Endodermal cell (in vitro differentiated cells): ENCODE data around the gene PET117. TPM values are rescaled to one million over a fixed set of nuclear protein-coding genes. Genes with fewer than 3 reads are reported as not detected.
"Not testable (repeated sequence)": the region's sequence is repeated elsewhere in the genome, so short reads cannot be mapped to it uniquely, and the experiment has no call there.

Source experiments
- DNase-seq: peaks from one replicate; pipeline ENCODE4 v3.0.0-alpha.2; 2017
- H3K27ac ChIP-seq: 2 replicates; pipeline ENCODE4 v1.5.1; 2013; ENCODE audit warnings: mild to moderate bottlenecking, low read depth, low read length, moderate library complexity
- H3K27me3 ChIP-seq: 2 replicates; pipeline ENCODE4 v1.6.1; 2013; ENCODE audit warnings: mild to moderate bottlenecking, low read length, moderate library complexity; ENCODE audit not compliant: insufficient read depth, control insufficient read depth, poor library complexity, severe bottlenecking
- H3K36me3 ChIP-seq: 2 replicates; pipeline ENCODE4 v1.7.0; 2013; ENCODE audit warnings: mild to moderate bottlenecking, low read length, moderate library complexity; ENCODE audit not compliant: control insufficient read depth, insufficient read depth
- H3K4me1 ChIP-seq: one replicate; pipeline ENCODE4 v1.7.0; 2013; ENCODE audit warnings: low read length; ENCODE audit not compliant: control insufficient read depth, insufficient read depth
- H3K4me3 ChIP-seq: 2 replicates; pipeline ENCODE4 v1.5.1; 2013; ENCODE audit warnings: mild to moderate bottlenecking, low read length, moderate library complexity
- H3K9ac ChIP-seq: 2 replicates; pipeline ENCODE4 v1.6.1; 2013; ENCODE audit warnings: mild to moderate bottlenecking, low read length, moderate library complexity; ENCODE audit not compliant: poor library complexity, severe bottlenecking; ENCODE audit errors: extremely low read depth
- H3K9me3 ChIP-seq: 2 replicates; pipeline ENCODE4 v1.6.1; 2013; ENCODE audit warnings: mild to moderate bottlenecking, low read length, moderate library complexity; ENCODE audit not compliant: control insufficient read depth
- H3K27ac Mint-ChIP-seq: 2 replicates; pipeline ENCODE4 v1.8.0; 2020; ENCODE audit warnings: mixed read lengths
- H3K27me3 Mint-ChIP-seq: 2 replicates; pipeline ENCODE4 v1.8.0; 2021; ENCODE audit warnings: mild to moderate bottlenecking, mixed read lengths; ENCODE audit not compliant: insufficient read depth
- H3K36me3 Mint-ChIP-seq: 2 replicates; pipeline ENCODE4 v1.8.0; 2020; ENCODE audit warnings: low read depth, mixed read lengths
- H3K4me1 Mint-ChIP-seq: 2 replicates; pipeline ENCODE4 v1.8.0; 2020; ENCODE audit warnings: mixed read lengths
- H3K4me3 Mint-ChIP-seq: 2 replicates; pipeline ENCODE4 v1.8.0; 2020; ENCODE audit warnings: mild to moderate bottlenecking, moderate library complexity, mixed read lengths
- H3K9me3 Mint-ChIP-seq: 2 replicates; pipeline ENCODE4 v1.8.0; 2020; ENCODE audit warnings: mild to moderate bottlenecking, mixed read lengths
- WGBS, 2 experiments: methylation state at CpG; one replicate each; pipeline versions ENCODE4 v1.1.5 to v1.1.7; 2013; ENCODE audit warnings: missing lambda C conversion rate in 2 of 2, mixed read lengths in 1 of 2; ENCODE audit not compliant: insufficient coverage in 1 of 2, insufficient read length in 1 of 2; 5-methylcytosine and 5-hydroxymethylcytosine counted together
- total RNA-seq, 2 donors: library from RNA; stranded (reverse); fragmentation: NEBNext Ultra II Directional in 1 of 2; extraction: Animal tissue kit (Norgen Biotek cat#: 25700) in 1 of 2; gene quantifications; 2 replicates in 1 of 2; 3 replicates in 1 of 2; pipeline ENCODE4 v1.2.1, GENCODE V29; 2021
- TF ChIP-seq, protein P1 (sequence below): fragments of 200-600 bp; sonication (generic); conservative IDR thresholded peaks from 2 replicates; pipeline ENCODE4 v1.5.0; 2021; ENCODE audit warnings: antibody characterized with exemption, mild to moderate bottlenecking

PET117 gene
- total RNA-seq, 2 donors from 2014 or later = 34.2 to 44.4 TPM

GRCh38 chr20:18172379-18172778 is 34.7 kb downstream of the PET117 start:
- Mint-ChIP-seq H3K27me3 (no peaks in the 10 kb centered on the region), H3K9me3 (no peaks in the 10 kb centered on the region), H3K27ac (no peak overlapping the region), H3K36me3 (peaks cover 57% of the 10 kb centered on the region), H3K4me1 (peaks cover 20% of the 10 kb centered on the region), H3K4me3 (no peak overlapping the region)
- Histone ChIP-seq H3K9me3 (no peaks in the 10 kb centered on the region), H3K27ac (no peak overlapping the region), H3K27me3 (no peaks in the 10 kb centered on the region), H3K36me3 (peaks cover 24% of the 10 kb centered on the region), H3K4me3 (no peak overlapping the region), H3K9ac (no peak overlapping the region), H3K4me1 (no peaks in the 10 kb centered on the region)
- TF ChIP-seq, protein P1, sequence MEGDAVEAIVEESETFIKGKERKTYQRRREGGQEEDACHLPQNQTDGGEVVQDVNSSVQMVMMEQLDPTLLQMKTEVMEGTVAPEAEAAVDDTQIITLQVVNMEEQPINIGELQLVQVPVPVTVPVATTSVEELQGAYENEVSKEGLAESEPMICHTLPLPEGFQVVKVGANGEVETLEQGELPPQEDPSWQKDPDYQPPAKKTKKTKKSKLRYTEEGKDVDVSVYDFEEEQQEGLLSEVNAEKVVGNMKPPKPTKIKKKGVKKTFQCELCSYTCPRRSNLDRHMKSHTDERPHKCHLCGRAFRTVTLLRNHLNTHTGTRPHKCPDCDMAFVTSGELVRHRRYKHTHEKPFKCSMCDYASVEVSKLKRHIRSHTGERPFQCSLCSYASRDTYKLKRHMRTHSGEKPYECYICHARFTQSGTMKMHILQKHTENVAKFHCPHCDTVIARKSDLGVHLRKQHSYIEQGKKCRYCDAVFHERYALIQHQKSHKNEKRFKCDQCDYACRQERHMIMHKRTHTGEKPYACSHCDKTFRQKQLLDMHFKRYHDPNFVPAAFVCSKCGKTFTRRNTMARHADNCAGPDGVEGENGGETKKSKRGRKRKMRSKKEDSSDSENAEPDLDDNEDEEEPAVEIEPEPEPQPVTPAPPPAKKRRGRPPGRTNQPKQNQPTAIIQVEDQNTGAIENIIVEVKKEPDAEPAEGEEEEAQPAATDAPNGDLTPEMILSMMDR = no peak
- WGBS, 2 experiments = 93 to 98% methylated on average over 2 of the region's 2 CpGs
- no peak for DNase-seq

DNA sequence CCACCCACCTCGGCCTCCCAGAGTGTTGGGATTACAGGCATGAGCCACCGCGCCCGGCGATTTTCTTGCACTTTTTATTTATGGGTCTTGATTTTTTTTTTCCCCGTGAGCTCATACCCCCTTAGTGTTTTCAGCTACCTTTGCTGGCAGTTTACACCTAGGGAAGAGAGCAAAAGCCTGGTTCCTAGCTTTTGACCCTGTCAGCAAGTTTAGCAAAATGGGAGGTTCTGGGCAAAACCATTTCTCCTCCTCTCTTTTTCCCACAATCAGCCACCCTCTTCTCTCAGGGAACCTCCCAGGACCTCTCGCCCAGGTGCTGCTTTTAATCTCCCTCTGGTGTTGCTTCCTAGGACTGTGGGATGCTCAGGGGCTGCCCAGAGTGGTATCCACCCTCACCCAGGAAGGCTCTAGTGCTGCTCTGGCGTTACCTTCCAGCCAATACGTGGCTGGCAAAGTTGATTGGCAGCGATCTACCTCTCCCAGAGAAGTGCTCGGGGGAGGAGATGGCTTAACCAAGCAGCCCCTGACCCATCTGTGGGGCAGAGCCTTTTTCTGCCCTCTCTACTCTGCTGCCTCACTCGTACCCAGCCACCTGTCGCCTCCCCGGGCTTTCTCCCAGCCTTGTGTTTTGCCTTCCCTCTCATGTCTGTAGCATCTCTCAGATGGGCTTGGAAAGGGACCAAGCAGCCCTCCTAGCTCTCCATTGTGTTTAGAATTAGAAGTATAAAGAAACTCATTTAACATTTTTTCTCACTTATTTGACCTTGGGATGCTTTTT is 37.4 kb downstream of the PET117 start:
- Histone ChIP-seq H3K27me3 (no peaks in the 10 kb centered on the region), H3K27ac (no peak overlapping the region), H3K4me3 (no peak overlapping the region), H3K36me3 (peaks cover 27% of the 10 kb centered on the region), H3K9ac (no peak overlapping the region), H3K9me3 (peaks cover 18% of the 10 kb centered on the region), H3K4me1 (no peaks in the 10 kb centered on the region)
- Mint-ChIP-seq H3K36me3 (peaks cover 66% of the 10 kb centered on the region), H3K4me3 (no peak overlapping the region), H3K4me1 (peaks cover 25% of the 10 kb centered on the region), H3K27me3 (no peaks in the 10 kb centered on the region), H3K27ac (peak overlapping the region; percentile 35), H3K9me3 (peaks cover 13% of the 10 kb centered on the region)
- 93% methylated on average over 8 to 14 of the region's 14 CpGs for WGBS, 2 experiments
- TF ChIP-seq, protein P1 = no peak
- DNase-seq = no peak

GRCh38 chr20:18176318-18176785 is 38.7 kb downstream of the PET117 start:
- Histone ChIP-seq H3K27me3 (no peaks in the 10 kb centered on the region), H3K27ac (no peak overlapping the region), H3K9me3 (peaks cover 27% of the 10 kb centered on the region), H3K4me3 (no peak overlapping the region), H3K36me3 (peaks cover 30% of the 10 kb centered on the region), H3K9ac (no peak overlapping the region), H3K4me1 (no peaks in the 10 kb centered on the region)
- Mint-ChIP-seq H3K27me3 (no peaks in the 10 kb centered on the region), H3K36me3 (peaks cover 64% of the 10 kb centered on the region), H3K9me3 (peaks cover 22% of the 10 kb centered on the region), H3K4me3 (no peak overlapping the region), H3K4me1 (peaks cover 25% of the 10 kb centered on the region), H3K27ac (peak overlapping the region; percentile 93)
- TF ChIP-seq, protein P1 = peak; percentile 67
- 88 to 100% methylated on average over 3 to 8 of the region's 8 CpGs for whole genome bisulfite sequencing, 2 experiments
- peak; percentile 85 for DNase-seq

GRCh38 chr20:18180366-18180765 is 42.7 kb downstream of the PET117 start:
- H3K36me3 ChIP-seq = peaks cover 64% of the 10 kb centered on the region
- not testable (repeated sequence) for H3K4me3 ChIP-seq, H3K27me3 ChIP-seq, H3K4me1 ChIP-seq, H3K4me3 Mint-ChIP-seq, DNase-seq, H3K9ac ChIP-seq, H3K27ac ChIP-seq, H3K27ac Mint-ChIP-seq, H3K27me3 Mint-ChIP-seq
- Mint-ChIP-seq H3K9me3 (peaks cover 25% of the 10 kb centered on the region), H3K4me1 (peaks cover 15% of the 10 kb centered on the region), H3K36me3 (peaks cover 77% of the 10 kb centered on the region)
- H3K9me3 ChIP-seq = peaks cover 27% of the 10 kb centered on the region
